WTC11 (cell line): ENCODE data around the gene POU2F1. TPM values are rescaled to one million over a fixed set of nuclear protein-coding genes. Genes with fewer than 3 reads are reported as not detected.

Experiments
- E2F1 ChIP-seq: sonication (generic); formaldehyde crosslinking; IDR thresholded peaks from 2 replicates; pipeline ENCODE4 v1.8.0; 2022; ENCODE audit warnings: mild to moderate bottlenecking, missing genetic modification reagents
- GABPB1 ChIP-seq: sonication (generic); formaldehyde crosslinking; IDR thresholded peaks from 2 replicates; pipeline ENCODE4 v1.8.1; 2023; ENCODE audit warnings: mild to moderate bottlenecking, missing genetic modification reagents
- MAX ChIP-seq: sonication (generic); formaldehyde crosslinking; IDR thresholded peaks from 2 replicates; pipeline ENCODE4 v1.8.0; 2022; ENCODE audit warnings: mild to moderate bottlenecking, missing genetic modification reagents
- NFYB ChIP-seq: sonication (generic); formaldehyde crosslinking; conservative IDR thresholded peaks from 2 replicates; pipeline ENCODE4 v1.8.0; 2022; ENCODE audit warnings: low read depth, missing genetic modification reagents
- NR2C2 ChIP-seq: sonication (generic); formaldehyde crosslinking; IDR thresholded peaks from 2 replicates; pipeline ENCODE4 v1.8.0; 2022; ENCODE audit warnings: mild to moderate bottlenecking, missing genetic modification reagents
- PRRX2 ChIP-seq: fragments of 250-450 bp; sonication (Bioruptor Pico); IDR thresholded peaks from 2 replicates; pipeline ENCODE4 v1.8.0; 2021; ENCODE audit warnings: mild to moderate bottlenecking
- SMAD4 ChIP-seq: sonication (generic); formaldehyde crosslinking; IDR thresholded peaks from 2 replicates; pipeline ENCODE4 v1.8.0; 2022; ENCODE audit warnings: mild to moderate bottlenecking, missing genetic modification reagents
- ZNF232 ChIP-seq: sonication (generic); formaldehyde crosslinking; IDR thresholded peaks from 2 replicates; pipeline ENCODE4 v1.8.0; 2022; ENCODE audit warnings: mild to moderate bottlenecking, missing genetic modification reagents
- ZNF416 ChIP-seq: fragments of 250-450 bp; sonication (Bioruptor Pico); IDR thresholded peaks from 2 replicates; pipeline ENCODE4 v1.9.0; 2021; ENCODE audit warnings: mild to moderate bottlenecking, inconsistent platforms
- ZNF425 ChIP-seq: fragments of 250-450 bp; sonication (Bioruptor Pico); conservative IDR thresholded peaks from 2 replicates; pipeline ENCODE4 v1.9.0; 2021; ENCODE audit warnings: mild to moderate bottlenecking
- ZNF671 ChIP-seq: fragments of 250-450 bp; sonication (Bioruptor Pico); IDR thresholded peaks from 2 replicates; pipeline ENCODE4 v1.8.0; 2021; ENCODE audit warnings: mild to moderate bottlenecking
- total RNA-seq: library from RNA; stranded (reverse); gene quantifications from 3 replicates; pipeline ENCODE4 v1.2.3, GENCODE V29; 2021
- TF ChIP-seq, protein P1 (sequence below): fragments of 250-450 bp; sonication (Bioruptor Pico); IDR thresholded peaks from 2 replicates; pipeline ENCODE4 v1.9.0; 2021; ENCODE audit warnings: mild to moderate bottlenecking, borderline replicate concordance
- TF ChIP-seq, protein P2 (sequence below): fragments of 250-450 bp; sonication (Bioruptor Pico); IDR thresholded peaks from 2 replicates; pipeline ENCODE4 v1.9.0; 2021; ENCODE audit warnings: mild to moderate bottlenecking
- TF ChIP-seq, protein P3 (sequence below): sonication (generic); formaldehyde crosslinking; IDR thresholded peaks from 2 replicates; pipeline ENCODE4 v1.8.0; 2023; ENCODE audit warnings: mild to moderate bottlenecking, missing genetic modification reagents
- TF ChIP-seq, protein P4 (sequence below): sonication (generic); formaldehyde crosslinking; IDR thresholded peaks from 2 replicates; pipeline ENCODE4 v1.8.1; 2023; ENCODE audit warnings: mild to moderate bottlenecking, missing genetic modification reagents, borderline replicate concordance

Gene POU2F1
- total RNA-seq, 1 experiment from 2014 or later, result 51.3 TPM

DNA sequence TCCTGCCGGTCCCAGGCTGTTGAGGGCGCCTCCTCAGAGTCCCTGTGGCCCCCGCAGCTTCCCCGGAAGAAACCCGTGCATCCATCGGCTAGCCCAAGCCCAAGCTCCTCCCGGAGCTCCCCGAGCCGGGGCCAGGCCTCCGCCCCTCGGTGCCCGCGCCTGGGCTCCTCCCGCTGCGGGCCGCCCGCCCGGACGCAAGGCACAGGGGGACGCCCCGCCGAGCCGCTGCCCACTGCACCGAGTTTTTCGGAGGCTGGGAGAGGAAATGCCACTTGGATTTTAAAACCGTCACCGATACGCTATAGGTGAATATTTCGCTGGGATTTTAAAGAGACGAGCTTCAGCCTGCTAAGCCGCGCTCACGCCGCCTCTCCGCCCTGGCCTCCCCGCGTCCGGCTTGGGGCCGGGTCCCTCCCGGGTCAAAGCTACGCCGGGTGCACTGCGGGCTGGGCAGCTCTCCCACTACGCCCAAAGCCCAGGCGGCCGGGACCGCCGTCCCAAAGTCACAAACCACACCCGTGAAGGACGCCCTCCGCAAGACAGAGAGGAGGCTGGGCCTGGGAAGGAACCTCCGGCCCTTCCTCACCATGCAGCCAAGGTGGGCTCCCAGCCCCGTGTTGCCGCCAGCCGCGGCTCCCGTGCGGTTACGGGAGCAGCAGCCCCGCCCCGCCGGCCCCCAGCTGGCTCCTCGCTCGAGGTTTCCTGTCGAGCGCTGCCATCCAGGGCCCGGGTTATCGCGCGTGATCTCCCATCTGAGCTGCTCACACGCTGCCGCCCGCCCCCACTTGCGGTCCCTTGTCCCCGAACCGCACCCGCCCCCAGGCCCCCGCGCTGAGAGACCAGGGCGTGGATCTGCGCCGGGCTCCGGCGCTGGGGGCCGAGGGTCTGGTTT is 234.5 kb downstream of the POU2F1 start (continued):
- TF ChIP-seq, protein P1, sequence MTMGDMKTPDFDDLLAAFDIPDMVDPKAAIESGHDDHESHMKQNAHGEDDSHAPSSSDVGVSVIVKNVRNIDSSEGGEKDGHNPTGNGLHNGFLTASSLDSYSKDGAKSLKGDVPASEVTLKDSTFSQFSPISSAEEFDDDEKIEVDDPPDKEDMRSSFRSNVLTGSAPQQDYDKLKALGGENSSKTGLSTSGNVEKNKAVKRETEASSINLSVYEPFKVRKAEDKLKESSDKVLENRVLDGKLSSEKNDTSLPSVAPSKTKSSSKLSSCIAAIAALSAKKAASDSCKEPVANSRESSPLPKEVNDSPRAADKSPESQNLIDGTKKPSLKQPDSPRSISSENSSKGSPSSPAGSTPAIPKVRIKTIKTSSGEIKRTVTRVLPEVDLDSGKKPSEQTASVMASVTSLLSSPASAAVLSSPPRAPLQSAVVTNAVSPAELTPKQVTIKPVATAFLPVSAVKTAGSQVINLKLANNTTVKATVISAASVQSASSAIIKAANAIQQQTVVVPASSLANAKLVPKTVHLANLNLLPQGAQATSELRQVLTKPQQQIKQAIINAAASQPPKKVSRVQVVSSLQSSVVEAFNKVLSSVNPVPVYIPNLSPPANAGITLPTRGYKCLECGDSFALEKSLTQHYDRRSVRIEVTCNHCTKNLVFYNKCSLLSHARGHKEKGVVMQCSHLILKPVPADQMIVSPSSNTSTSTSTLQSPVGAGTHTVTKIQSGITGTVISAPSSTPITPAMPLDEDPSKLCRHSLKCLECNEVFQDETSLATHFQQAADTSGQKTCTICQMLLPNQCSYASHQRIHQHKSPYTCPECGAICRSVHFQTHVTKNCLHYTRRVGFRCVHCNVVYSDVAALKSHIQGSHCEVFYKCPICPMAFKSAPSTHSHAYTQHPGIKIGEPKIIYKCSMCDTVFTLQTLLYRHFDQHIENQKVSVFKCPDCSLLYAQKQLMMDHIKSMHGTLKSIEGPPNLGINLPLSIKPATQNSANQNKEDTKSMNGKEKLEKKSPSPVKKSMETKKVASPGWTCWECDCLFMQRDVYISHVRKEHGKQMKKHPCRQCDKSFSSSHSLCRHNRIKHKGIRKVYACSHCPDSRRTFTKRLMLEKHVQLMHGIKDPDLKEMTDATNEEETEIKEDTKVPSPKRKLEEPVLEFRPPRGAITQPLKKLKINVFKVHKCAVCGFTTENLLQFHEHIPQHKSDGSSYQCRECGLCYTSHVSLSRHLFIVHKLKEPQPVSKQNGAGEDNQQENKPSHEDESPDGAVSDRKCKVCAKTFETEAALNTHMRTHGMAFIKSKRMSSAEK, result no peak
- TF ChIP-seq NR2C2 (no peak), ZNF671 (CRISPR knock-in tag) (no peak), E2F1 (CRISPR knock-in tag) (0 out of 2 replicates have a peak, but pooled peaks have one; percentile 66), ZNF416 (CRISPR knock-in tag) (no peak), MAX (CRISPR knock-in tag) (0 out of 2 replicates have a peak, but pooled peaks have one; percentile 12), ZNF232 (CRISPR knock-in tag) (no peak), GABPB1 (CRISPR knock-in tag) (no peak; the same call in 1 of the 2 replicates), SMAD4 (no peak), ZNF425 (CRISPR knock-in tag) (no peak), PRRX2 (CRISPR knock-in tag) (no peak), NFYB (CRISPR knock-in tag) (no peak)
- TF ChIP-seq, protein P2, sequence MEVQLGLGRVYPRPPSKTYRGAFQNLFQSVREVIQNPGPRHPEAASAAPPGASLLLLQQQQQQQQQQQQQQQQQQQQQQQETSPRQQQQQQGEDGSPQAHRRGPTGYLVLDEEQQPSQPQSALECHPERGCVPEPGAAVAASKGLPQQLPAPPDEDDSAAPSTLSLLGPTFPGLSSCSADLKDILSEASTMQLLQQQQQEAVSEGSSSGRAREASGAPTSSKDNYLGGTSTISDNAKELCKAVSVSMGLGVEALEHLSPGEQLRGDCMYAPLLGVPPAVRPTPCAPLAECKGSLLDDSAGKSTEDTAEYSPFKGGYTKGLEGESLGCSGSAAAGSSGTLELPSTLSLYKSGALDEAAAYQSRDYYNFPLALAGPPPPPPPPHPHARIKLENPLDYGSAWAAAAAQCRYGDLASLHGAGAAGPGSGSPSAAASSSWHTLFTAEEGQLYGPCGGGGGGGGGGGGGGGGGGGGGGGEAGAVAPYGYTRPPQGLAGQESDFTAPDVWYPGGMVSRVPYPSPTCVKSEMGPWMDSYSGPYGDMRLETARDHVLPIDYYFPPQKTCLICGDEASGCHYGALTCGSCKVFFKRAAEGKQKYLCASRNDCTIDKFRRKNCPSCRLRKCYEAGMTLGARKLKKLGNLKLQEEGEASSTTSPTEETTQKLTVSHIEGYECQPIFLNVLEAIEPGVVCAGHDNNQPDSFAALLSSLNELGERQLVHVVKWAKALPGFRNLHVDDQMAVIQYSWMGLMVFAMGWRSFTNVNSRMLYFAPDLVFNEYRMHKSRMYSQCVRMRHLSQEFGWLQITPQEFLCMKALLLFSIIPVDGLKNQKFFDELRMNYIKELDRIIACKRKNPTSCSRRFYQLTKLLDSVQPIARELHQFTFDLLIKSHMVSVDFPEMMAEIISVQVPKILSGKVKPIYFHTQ (CRISPR knock-in tag), result no peak
- TF ChIP-seq, protein P3, sequence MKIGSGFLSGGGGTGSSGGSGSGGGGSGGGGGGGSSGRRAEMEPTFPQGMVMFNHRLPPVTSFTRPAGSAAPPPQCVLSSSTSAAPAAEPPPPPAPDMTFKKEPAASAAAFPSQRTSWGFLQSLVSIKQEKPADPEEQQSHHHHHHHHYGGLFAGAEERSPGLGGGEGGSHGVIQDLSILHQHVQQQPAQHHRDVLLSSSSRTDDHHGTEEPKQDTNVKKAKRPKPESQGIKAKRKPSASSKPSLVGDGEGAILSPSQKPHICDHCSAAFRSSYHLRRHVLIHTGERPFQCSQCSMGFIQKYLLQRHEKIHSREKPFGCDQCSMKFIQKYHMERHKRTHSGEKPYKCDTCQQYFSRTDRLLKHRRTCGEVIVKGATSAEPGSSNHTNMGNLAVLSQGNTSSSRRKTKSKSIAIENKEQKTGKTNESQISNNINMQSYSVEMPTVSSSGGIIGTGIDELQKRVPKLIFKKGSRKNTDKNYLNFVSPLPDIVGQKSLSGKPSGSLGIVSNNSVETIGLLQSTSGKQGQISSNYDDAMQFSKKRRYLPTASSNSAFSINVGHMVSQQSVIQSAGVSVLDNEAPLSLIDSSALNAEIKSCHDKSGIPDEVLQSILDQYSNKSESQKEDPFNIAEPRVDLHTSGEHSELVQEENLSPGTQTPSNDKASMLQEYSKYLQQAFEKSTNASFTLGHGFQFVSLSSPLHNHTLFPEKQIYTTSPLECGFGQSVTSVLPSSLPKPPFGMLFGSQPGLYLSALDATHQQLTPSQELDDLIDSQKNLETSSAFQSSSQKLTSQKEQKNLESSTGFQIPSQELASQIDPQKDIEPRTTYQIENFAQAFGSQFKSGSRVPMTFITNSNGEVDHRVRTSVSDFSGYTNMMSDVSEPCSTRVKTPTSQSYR (CRISPR knock-in tag), result 0 out of 2 replicates have a peak, but pooled peaks have one; percentile 35
- TF ChIP-seq, protein P4, sequence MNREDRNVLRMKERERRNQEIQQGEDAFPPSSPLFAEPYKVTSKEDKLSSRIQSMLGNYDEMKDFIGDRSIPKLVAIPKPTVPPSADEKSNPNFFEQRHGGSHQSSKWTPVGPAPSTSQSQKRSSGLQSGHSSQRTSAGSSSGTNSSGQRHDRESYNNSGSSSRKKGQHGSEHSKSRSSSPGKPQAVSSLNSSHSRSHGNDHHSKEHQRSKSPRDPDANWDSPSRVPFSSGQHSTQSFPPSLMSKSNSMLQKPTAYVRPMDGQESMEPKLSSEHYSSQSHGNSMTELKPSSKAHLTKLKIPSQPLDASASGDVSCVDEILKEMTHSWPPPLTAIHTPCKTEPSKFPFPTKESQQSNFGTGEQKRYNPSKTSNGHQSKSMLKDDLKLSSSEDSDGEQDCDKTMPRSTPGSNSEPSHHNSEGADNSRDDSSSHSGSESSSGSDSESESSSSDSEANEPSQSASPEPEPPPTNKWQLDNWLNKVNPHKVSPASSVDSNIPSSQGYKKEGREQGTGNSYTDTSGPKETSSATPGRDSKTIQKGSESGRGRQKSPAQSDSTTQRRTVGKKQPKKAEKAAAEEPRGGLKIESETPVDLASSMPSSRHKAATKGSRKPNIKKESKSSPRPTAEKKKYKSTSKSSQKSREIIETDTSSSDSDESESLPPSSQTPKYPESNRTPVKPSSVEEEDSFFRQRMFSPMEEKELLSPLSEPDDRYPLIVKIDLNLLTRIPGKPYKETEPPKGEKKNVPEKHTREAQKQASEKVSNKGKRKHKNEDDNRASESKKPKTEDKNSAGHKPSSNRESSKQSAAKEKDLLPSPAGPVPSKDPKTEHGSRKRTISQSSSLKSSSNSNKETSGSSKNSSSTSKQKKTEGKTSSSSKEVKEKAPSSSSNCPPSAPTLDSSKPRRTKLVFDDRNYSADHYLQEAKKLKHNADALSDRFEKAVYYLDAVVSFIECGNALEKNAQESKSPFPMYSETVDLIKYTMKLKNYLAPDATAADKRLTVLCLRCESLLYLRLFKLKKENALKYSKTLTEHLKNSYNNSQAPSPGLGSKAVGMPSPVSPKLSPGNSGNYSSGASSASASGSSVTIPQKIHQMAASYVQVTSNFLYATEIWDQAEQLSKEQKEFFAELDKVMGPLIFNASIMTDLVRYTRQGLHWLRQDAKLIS (CRISPR knock-in tag), result no peak
- TF ChIP-seq, all 79 proteins: peak for 7
